Calu3 (cell line): ENCODE data around the gene ZSCAN16. TPM values are rescaled to one million over a fixed set of nuclear protein-coding genes. Genes with fewer than 3 reads are reported as not detected.

Source experiments
- BruUV-seq: library from RNA; stranded (reverse); fragments of 400-500 nt; replicated peaks from 2 replicates; lab custom pipeline; 2021; lab: Mats Ljungman, UMichigan
- CTCF ChIA-PET: fragments of 300-600 bp; sonication (Branson Sonifier 250); formaldehyde crosslinking; loops from one replicate; lab custom pipeline; 2022; ENCODE audit warnings: antibody characterized with exemption; lab: Charles Lee
- DNase-seq: peaks from one replicate; pipeline ENCODE4 v3.0.0; 2022
- H3K27ac Mint-ChIP-seq: one replicate; pipeline ENCODE4 v1.8.0; 2022; ENCODE audit warnings: mixed read lengths; ENCODE audit not compliant: unreplicated experiment
- H3K27me3 Mint-ChIP-seq: one replicate; pipeline ENCODE4 v1.8.0; 2022; ENCODE audit warnings: mixed read lengths; ENCODE audit not compliant: unreplicated experiment
- H3K36me3 Mint-ChIP-seq: one replicate; pipeline ENCODE4 v1.8.0; 2022; ENCODE audit warnings: mild to moderate bottlenecking, moderate library complexity, mixed read lengths; ENCODE audit not compliant: insufficient read depth, unreplicated experiment
- H3K4me1 Mint-ChIP-seq: one replicate; pipeline ENCODE4 v1.8.0; 2022; ENCODE audit warnings: mild to moderate bottlenecking, low read depth, mixed read lengths; ENCODE audit not compliant: unreplicated experiment
- H3K4me3 Mint-ChIP-seq: one replicate; pipeline ENCODE4 v1.8.0; 2022; ENCODE audit warnings: mild to moderate bottlenecking, low read depth, moderate library complexity, mixed read lengths; ENCODE audit not compliant: unreplicated experiment
- H3K9me3 Mint-ChIP-seq: one replicate; pipeline ENCODE4 v1.8.0; 2022; ENCODE audit warnings: low read depth, mixed read lengths; ENCODE audit not compliant: unreplicated experiment
- intact Hi-C: fragments of 100-400 bp; cut with micrococcal nuclease; formaldehyde crosslinking; loops from one replicate; pipeline ENCODE4 v1.10.0; 2022; ENCODE audit not compliant: unreplicated experiment
- total RNA-seq: library from RNA; stranded (reverse); gene quantifications from 2 replicates; pipeline ENCODE4 v1.2.3, GENCODE V29; 2022
- TF ChIP-seq, protein P1 (sequence below): fragments of 200-600 bp; IDR thresholded peaks from one replicate; pipeline ENCODE4 v1.8.0; 2022; ENCODE audit warnings: antibody characterized with exemption; ENCODE audit not compliant: unreplicated experiment

Gene ZSCAN16
- total RNA-seq, 1 experiment from 2014 or later, result 15.9 TPM

DNA sequence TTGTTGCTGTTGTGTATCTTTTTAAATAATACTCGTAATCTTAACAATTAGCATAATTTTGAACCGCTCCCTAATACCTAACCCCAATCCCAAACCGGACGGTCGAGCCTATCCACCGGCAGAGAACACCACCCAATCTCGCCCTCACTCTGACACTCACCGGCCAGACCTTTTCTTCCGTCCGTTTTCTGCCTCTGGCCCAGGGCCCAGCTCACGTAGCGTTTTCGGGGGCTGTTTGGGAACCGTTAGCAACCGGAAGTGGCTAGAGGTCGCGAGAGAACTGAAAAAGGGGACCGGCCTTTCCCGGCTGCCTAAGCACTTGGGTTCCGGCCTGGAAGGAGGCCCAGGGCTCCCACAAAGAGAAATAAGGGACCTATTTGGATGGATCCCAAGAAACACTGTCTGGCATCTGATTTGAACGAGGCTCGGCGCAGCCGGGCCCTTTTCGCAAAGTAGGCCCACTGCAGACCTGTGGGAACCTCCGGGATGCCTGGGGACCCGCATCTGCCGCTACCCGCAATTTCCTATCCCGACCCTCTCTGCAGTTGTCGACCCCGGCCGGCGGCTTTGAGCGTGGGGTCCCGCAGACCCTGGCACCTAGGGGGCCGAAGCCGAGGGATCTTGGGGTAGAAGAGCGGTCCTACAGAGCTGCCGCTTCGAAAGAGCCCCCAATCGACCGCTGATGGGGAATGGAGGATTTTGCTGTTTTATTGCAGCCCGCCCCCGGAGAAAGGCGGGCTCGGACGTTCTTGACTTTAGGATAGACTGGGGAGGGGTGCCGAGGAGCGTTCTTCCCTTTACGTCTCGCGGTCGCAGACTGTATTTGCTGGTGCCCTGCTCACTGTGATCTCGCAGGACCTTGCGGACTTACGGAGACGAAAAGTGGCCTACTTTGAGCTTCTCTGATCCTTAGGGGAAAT, 12.4 kb downstream of the ZSCAN16 start:
- TF ChIP-seq, protein P1, sequence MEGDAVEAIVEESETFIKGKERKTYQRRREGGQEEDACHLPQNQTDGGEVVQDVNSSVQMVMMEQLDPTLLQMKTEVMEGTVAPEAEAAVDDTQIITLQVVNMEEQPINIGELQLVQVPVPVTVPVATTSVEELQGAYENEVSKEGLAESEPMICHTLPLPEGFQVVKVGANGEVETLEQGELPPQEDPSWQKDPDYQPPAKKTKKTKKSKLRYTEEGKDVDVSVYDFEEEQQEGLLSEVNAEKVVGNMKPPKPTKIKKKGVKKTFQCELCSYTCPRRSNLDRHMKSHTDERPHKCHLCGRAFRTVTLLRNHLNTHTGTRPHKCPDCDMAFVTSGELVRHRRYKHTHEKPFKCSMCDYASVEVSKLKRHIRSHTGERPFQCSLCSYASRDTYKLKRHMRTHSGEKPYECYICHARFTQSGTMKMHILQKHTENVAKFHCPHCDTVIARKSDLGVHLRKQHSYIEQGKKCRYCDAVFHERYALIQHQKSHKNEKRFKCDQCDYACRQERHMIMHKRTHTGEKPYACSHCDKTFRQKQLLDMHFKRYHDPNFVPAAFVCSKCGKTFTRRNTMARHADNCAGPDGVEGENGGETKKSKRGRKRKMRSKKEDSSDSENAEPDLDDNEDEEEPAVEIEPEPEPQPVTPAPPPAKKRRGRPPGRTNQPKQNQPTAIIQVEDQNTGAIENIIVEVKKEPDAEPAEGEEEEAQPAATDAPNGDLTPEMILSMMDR, result no peak
- Mint-ChIP-seq H3K4me1 (peaks cover 30% of the 10 kb centered on the region), H3K27me3 (no peaks in the 10 kb centered on the region), H3K9me3 (no peaks in the 10 kb centered on the region), H3K4me3 (peak overlapping the region; percentile 97), H3K36me3 (peaks cover 38% of the 10 kb centered on the region), H3K27ac (peak overlapping the region; percentile 93)
- peak; percentile 90 for DNase-seq
- intact Hi-C loops, result loop anchor here (2.0 to 5.0 kb wide), 2 partner anchors 220 to 545 kb away; no protein-coding TSS in a partner anchor
- CTCF ChIA-PET, result interaction anchor here (0.7 to 2.8 kb wide), 2 partner anchors 219 to 278 kb away, joined by 4 to 8 read pairs; no protein-coding TSS in a partner anchor
- no TSS peak for BruUV-seq

DNA sequence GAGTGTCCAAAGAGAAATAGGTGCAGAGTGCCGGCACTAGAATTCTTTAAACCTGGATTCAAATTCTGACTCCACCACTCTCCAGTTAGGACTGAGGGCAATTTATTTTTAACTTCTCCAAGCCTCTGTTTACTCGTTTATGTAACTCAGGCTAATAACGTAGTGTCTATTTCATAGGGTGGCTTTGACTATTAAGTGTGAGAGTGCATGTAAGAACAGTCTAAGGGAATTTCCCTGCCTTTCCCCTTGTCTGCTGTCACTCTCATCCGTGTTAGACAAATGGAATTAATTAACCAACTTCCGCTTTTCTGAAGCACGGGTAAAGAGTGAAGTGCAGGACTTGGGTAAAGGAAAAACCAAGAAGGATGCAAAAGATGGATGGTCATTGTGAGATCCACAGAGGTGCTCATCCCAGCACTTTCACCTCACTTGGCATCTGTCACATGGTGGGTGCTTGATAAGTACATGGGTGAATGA, 13.1 kb downstream of the ZSCAN16 start:
- CTCF ChIA-PET, result interaction anchor here (2.8 kb wide), 1 partner anchor 218 kb away, joined by 8 read pairs; no protein-coding TSS in a partner anchor
- no TSS peak for BruUV-seq
- intact Hi-C loops, result loop anchor here (2.0 to 5.0 kb wide), 2 partner anchors 219 to 545 kb away; no protein-coding TSS in a partner anchor

DNA sequence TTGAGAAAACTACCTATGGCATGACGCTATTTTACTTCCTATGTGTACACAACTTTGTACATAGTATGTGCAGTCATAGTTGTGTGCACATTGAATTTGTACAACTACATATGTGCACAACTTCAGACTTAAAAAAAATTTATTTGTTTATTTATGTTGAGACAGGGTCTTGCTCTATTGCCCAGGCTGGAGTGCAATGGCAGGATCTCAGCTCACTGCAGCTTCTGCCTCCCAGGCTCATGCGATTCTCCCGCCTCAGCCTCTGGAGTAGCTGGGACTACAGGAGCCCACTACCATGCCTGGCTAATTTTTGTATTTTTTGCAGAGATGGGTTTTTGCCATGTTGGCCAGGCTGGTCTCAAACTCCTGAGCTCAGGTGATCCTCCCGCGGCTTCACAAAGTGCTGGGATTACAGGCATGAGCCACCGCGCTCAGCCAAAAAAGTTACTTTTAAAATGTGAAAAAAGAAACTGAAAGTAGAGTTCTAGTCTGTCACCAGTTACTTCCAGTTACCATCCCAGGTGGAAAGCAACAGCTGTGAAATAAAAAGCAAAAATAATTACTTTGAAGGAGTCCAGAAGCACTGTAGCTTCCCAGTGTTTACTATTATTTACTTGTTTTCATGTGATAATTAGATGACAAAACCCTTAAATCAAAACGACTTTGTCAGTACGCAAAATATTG, 15.6 kb downstream of the ZSCAN16 start:
- H3K36me3 Mint-ChIP-seq, result peaks cover 62% of the 10 kb centered on the region
- intact Hi-C loops, result loop anchor here (2.0 to 5.0 kb wide), 4 partner anchors 73 to 542 kb away; partner anchors contain the start of genes ZKSCAN4 and ZSCAN9
- TF ChIP-seq, protein P1, result no peak
- no peak overlapping the region for H3K27ac Mint-ChIP-seq
- no peaks in the 10 kb centered on the region for H3K9me3 Mint-ChIP-seq
- no TSS peak for BruUV-seq
- H3K4me3 Mint-ChIP-seq, result peak overlapping the region; percentile 91
- H3K27me3 Mint-ChIP-seq, result no peaks in the 10 kb centered on the region
- CTCF ChIA-PET, result interaction anchor here (2.4 kb wide), 1 partner anchor 216 kb away, joined by 10 read pairs; no protein-coding TSS in a partner anchor
- no peak for DNase-seq
- H3K4me1 Mint-ChIP-seq, result peaks cover 49% of the 10 kb centered on the region

More for the DNA sequence above, 13.1 kb downstream of the ZSCAN16 start:
- Mint-ChIP-seq H3K4me3 (peak overlapping the region; percentile 97), H3K27me3 (no peaks in the 10 kb centered on the region), H3K36me3 (peaks cover 45% of the 10 kb centered on the region), H3K4me1 (peaks cover 30% of the 10 kb centered on the region), H3K9me3 (no peaks in the 10 kb centered on the region), H3K27ac (peak overlapping the region; percentile 93)
- TF ChIP-seq, protein P1, result no peak
- DNase-seq, result no peak

DNA sequence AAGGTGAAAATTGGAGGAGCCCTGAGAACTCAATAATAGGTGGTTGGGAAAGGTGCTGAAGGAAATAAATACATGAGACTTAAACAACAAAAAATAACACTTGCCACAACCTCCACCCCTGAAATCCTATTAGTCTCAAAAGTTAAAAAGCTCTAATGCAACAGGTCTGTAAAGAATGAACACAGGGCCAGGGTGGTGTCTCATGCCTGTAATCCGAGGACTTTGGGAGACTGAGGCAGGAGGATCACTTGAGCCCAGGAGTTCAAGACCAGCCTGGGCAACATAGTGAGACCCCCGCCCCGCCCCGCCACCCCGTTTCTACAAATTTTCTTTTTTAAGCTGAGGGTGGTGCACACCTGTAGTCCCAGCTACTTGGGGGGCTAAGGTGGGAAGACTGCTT, 16.2 kb downstream of the ZSCAN16 start:
- TF ChIP-seq, protein P1, result no peak
- H3K4me1 Mint-ChIP-seq, result peaks cover 43% of the 10 kb centered on the region
- peak overlapping the region; percentile 91 for H3K4me3 Mint-ChIP-seq

More for the DNA sequence above, 16.2 kb downstream of the ZSCAN16 start:
- CTCF ChIA-PET, result interaction anchor here (0.6 to 2.4 kb wide), 2 partner anchors 215 to 449 kb away, joined by 4 to 10 read pairs; no protein-coding TSS in a partner anchor
- Mint-ChIP-seq H3K9me3 (no peaks in the 10 kb centered on the region), H3K27ac (no peak overlapping the region), H3K27me3 (no peaks in the 10 kb centered on the region), H3K36me3 (peaks cover 57% of the 10 kb centered on the region)
- intact Hi-C loops, result loop anchor here (1.0 to 2.0 kb wide), 4 partner anchors 16 to 112 kb away; partner anchors contain the start of genes ZKSCAN4, ZSCAN16 and ZSCAN9
- BruUV-seq, result no TSS peak
- DNase-seq, result no peak
